BE2C (cell line): ENCODE results near the gene PPP2R5A. TPM values are rescaled to one million over a fixed set of nuclear protein-coding genes. Genes with fewer than 3 reads are reported as not detected.
A peak's percentile ranks its signal among the peaks of the same experiment; 100 is the strongest.

Experiments
- DNase-seq: peaks from one replicate; pipeline ENCODE4 v3.0.0-alpha.2; 2020
- H3K27me3 ChIP-seq: fragments of 250-450 bp; sonication (Bioruptor Pico); 2 replicates; pipeline ENCODE4 v1.5.1; 2020; ENCODE audit warnings: mild to moderate bottlenecking
- H3K36me3 ChIP-seq: fragments of 250-450 bp; sonication (Bioruptor Pico); 2 replicates; pipeline ENCODE4 v1.5.1; 2020; ENCODE audit warnings: mild to moderate bottlenecking
- H3K4me1 ChIP-seq: fragments of 250-450 bp; sonication (Bioruptor Pico); 2 replicates; pipeline ENCODE4 v1.5.1; 2020
- H3K4me3 ChIP-seq: 2 replicates; pipeline ENCODE4 v1.5.1; 2011; ENCODE audit warnings: low read depth, low read length
- H3K9me3 ChIP-seq: fragments of 250-450 bp; sonication (Bioruptor Pico); 2 replicates; pipeline ENCODE4 v1.5.1; 2020
- CTCF ChIP-seq: IDR thresholded peaks from 2 replicates; pipeline ENCODE4 v1.5.1; 2012; ENCODE audit warnings: mild to moderate bottlenecking, low read depth, low read length
- polyA plus RNA-seq: library from polyadenylated mRNA; unstranded; fragments of >200 nt; gene quantifications from one replicate; pipeline ENCODE4 v1.2.1, GENCODE V29; 2012; ENCODE audit warnings: low read depth, missing spikeins; ENCODE audit not compliant: insufficient read length, insufficient read depth

Gene PPP2R5A
- 12.1 TPM for polyA plus RNA-seq

GRCh38 chr1:212284744-212285684 lies at the start of gene PPP2R5A:
TSS of gene PPP2R5A (plus strand) at chr1:212285410. CDS start at chr1:212286111, 701 bp downstream.
- peak; percentile 99 for DNase-seq
- Histone ChIP-seq H3K36me3 (no peaks in the 10 kb centered on the region), H3K27me3 (no peaks in the 10 kb centered on the region), H3K9me3 (no peaks in the 10 kb centered on the region), H3K4me1 (peaks cover 4% of the 10 kb centered on the region; the same call in 1 of the 2 replicates), H3K4me3 (peak within 1 kb of the TSS; percentile 90)
- peak; percentile 34 for TF ChIP-seq CTCF

DNA sequence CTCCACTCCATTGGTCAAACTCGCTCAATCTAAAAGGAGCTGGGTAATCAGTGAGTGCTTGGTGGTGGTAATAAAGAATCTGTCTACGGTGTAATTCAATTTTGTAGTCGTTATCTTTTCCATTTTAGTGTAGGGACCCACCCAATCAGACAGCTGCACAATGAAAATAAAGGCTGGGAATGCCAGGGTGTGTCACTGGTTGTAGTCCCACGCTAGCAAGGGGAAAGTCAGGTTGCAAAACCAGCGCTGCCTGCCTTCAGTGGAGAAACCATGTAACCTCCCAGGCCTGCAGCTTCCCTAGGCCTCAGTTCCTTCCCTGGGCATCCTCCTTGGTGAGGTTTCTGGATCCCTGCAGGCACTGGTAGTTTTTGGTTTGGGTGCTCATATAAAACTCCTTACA lies 49.4 kb upstream of the PPP2R5A start:
- no peaks in the 10 kb centered on the region for H3K9me3 ChIP-seq
- no peaks in the 10 kb centered on the region for H3K36me3 ChIP-seq
- peak; percentile 43 for DNase-seq
- peaks cover 20% of the 10 kb centered on the region for H3K4me1 ChIP-seq
- no peak overlapping the region for H3K4me3 ChIP-seq
- H3K27me3 ChIP-seq: no peaks in the 10 kb centered on the region
- no peak for TF ChIP-seq CTCF

DNA sequence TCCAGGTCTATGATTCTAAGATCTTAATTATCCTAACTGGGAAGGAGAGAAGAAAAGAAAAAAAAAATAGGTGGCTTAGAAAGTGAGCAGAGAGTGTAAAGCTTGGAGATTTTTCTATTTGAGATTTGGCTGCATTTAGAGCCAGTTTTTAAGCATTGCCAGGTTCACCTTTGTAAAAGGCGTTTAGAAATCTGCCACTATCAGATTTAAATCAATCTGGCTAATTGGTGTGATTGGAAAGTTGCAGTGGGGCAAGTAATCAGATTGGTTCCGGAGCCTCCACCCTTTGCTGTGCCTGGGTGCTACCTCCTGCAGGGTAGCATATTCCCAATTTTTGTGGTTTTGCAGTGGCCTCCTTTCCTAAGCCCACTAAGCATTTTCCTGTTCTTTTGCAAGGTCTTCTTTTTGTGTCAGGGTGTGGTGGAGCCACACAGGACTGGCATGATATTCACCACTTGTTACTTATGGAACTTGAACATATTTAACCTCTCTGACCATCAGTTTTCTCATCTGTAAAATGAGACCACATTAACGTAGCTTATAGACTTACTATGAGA lies 48.5 kb upstream of the PPP2R5A start:
- peaks cover 20% of the 10 kb centered on the region for H3K4me1 ChIP-seq
- no peaks in the 10 kb centered on the region for H3K27me3 ChIP-seq
- no peaks in the 10 kb centered on the region for H3K36me3 ChIP-seq
- H3K9me3 ChIP-seq: no peaks in the 10 kb centered on the region
- TF ChIP-seq CTCF: no peak
- H3K4me3 ChIP-seq: no peak overlapping the region
- DNase-seq: no peak

GRCh38 chr1:212237651-212238050 lies 47.6 kb upstream of the PPP2R5A start:
- Histone ChIP-seq H3K9me3 (no peaks in the 10 kb centered on the region), H3K4me3 (no peak overlapping the region), H3K4me1 (peaks cover 20% of the 10 kb centered on the region), H3K27me3 (no peaks in the 10 kb centered on the region), H3K36me3 (no peaks in the 10 kb centered on the region)
- DNase-seq: no peak
- TF ChIP-seq CTCF: no peak

- Histone ChIP-seq H3K9me3 (no peaks in the 10 kb centered on the region), H3K4me3 (no peak overlapping the region), H3K27me3 (no peaks in the 10 kb centered on the region), H3K4me1 (peaks cover 20% of the 10 kb centered on the region), H3K36me3 (no peaks in the 10 kb centered on the region)
- no peak for DNase-seq
- TF ChIP-seq CTCF: no peak
Measured at GRCh38 chr1:212238552-212238951, 46.7 kb upstream of the PPP2R5A start.

- Histone ChIP-seq H3K4me1 (peaks cover 5% of the 10 kb centered on the region), H3K9me3 (no peaks in the 10 kb centered on the region), H3K27me3 (no peaks in the 10 kb centered on the region), H3K4me3 (no peak overlapping the region), H3K36me3 (no peaks in the 10 kb centered on the region)
- no peak for DNase-seq
- TF ChIP-seq CTCF: no peak
Measured at GRCh38 chr1:212241501-212241900, 43.7 kb upstream of the PPP2R5A start.
